ENCODE data around the gene TNNC1. TPM values are rescaled to one million over a fixed set of nuclear protein-coding genes. Genes with fewer than 3 reads are reported as not detected.

TNNC1 gene
- total RNA-seq, 2 experiments from 2014 or later = 5.3 to 6.6 TPM

GRCh38 chr3:52456800-52457183, 3.0 kb upstream of the TNNC1 start:
- ATAC-seq (ENCODE audit: poor library complexity) = no peak
- peaks cover 43% of the 10 kb centered on the region for H3K4me1 Mint-ChIP-seq (ENCODE audit: low read depth)
- H3K27ac Mint-ChIP-seq = peak overlapping the region; percentile 100
- POLR2A ChIA-PET = interaction anchor here (0.7 to 1.9 kb wide), 3 partner anchors 29 to 79 kb away, joined by 3 to 4 read pairs (median 3); partner anchors contain the start of gene UQCC5
- no peaks in the 10 kb centered on the region for H3K27me3 Mint-ChIP-seq
- peaks cover 57% of the 10 kb centered on the region for H3K36me3 Mint-ChIP-seq (ENCODE audit: low read depth)
- H3K4me3 Mint-ChIP-seq = peak overlapping the region; percentile 96
- CTCF ChIA-PET = interaction anchor here (0.6 kb wide), 1 partner anchor 29 kb away, joined by 3 read pairs; no protein-coding TSS in a partner anchor
- H3K9me3 Mint-ChIP-seq = no peaks in the 10 kb centered on the region
- intact Hi-C loops (cut with DNase I, micrococcal nuclease) = loop anchor here in 1 of 2 experiments (2.0 to 5.0 kb wide), 3 partner anchors 78 to 304 kb away; partner anchors contain the start of gene POC1A
- no peak for TF ChIP-seq CTCF (IDR thresholded peaks at IDR 0.05)
- peaks cover 44% of the 10 kb centered on the region for H3K4me1 ChIP-seq (ENCODE audit: insufficient read depth, low read length)
- H3K27ac ChIP-seq (ENCODE audit: low read depth in 1 of 2, low read length in 2 of 2) = peak overlapping the region; percentile 81 to 85
- H3K27me3 ChIP-seq (ENCODE audit: control insufficient read depth in 1 of 2, insufficient read depth in 2 of 2, low read length in 2 of 2) = no peaks in the 10 kb centered on the region
- peaks cover 28% of the 10 kb centered on the region for H3K36me3 ChIP-seq (ENCODE audit: insufficient read depth, low read length)
- no peaks in the 10 kb centered on the region for H3K9me3 ChIP-seq (ENCODE audit: control insufficient read depth in 1 of 2, insufficient read depth in 1 of 2, low read length in 2 of 2)
- no peak for DNase-seq
- peak overlapping the region; percentile 97 for H3K4me3 ChIP-seq (ENCODE audit: low read length)

- H3K9me3 Mint-ChIP-seq = no peaks in the 10 kb centered on the region
- Histone ChIP-seq H3K4me1 (ENCODE audit: insufficient read depth, low read length) (peaks cover 44% of the 10 kb centered on the region), H3K36me3 (ENCODE audit: insufficient read depth, low read length) (peaks cover 27% of the 10 kb centered on the region), H3K9me3 (ENCODE audit: control insufficient read depth in 1 of 2, insufficient read depth in 1 of 2, low read length in 2 of 2) (no peaks in the 10 kb centered on the region), H3K27me3 (ENCODE audit: control insufficient read depth in 1 of 2, insufficient read depth in 2 of 2, low read length in 2 of 2) (no peaks in the 10 kb centered on the region), H3K27ac (ENCODE audit: low read depth in 1 of 2, low read length in 2 of 2) (peak overlapping the region; percentile 81 to 85), H3K4me3 (ENCODE audit: low read length) (peak overlapping the region; percentile 97)
- DNase-seq (peak in 3 of 14 experiments; percentile 7 to 44 (median 26)), ATAC-seq (ENCODE audit: poor library complexity) (no peak)
- H3K4me1 Mint-ChIP-seq (ENCODE audit: low read depth) = peaks cover 43% of the 10 kb centered on the region
- no peak for TF ChIP-seq CTCF (IDR thresholded peaks at IDR 0.05)
- H3K4me3 Mint-ChIP-seq = peak overlapping the region; percentile 96
- peak overlapping the region; percentile 100 for H3K27ac Mint-ChIP-seq
- intact Hi-C loops (cut with DNase I, micrococcal nuclease) = loop anchor here in 1 of 2 experiments (2.0 to 5.0 kb wide), 3 partner anchors 79 to 304 kb away; partner anchors contain the start of gene POC1A
- peaks cover 57% of the 10 kb centered on the region for H3K36me3 Mint-ChIP-seq (ENCODE audit: low read depth)
- POLR2A ChIA-PET = interaction anchor here (0.7 to 2.0 kb wide), 7 partner anchors 10 to 177 kb away, joined by 3 to 5 read pairs (median 4); partner anchors contain the start of gene UQCC5
- CTCF ChIA-PET = interaction anchor here (0.6 kb wide), 1 partner anchor 28 kb away, joined by 3 read pairs; no protein-coding TSS in a partner anchor
- H3K27me3 Mint-ChIP-seq = no peaks in the 10 kb centered on the region
Measured at GRCh38 chr3:52456169-52456799, 2.4 kb upstream of the TNNC1 start.

- DNase-seq (peak; percentile 91 to 99 (median 97)), ATAC-seq (ENCODE audit: poor library complexity) (peak; percentile 95)
- Mint-ChIP-seq H3K9me3 (no peaks in the 10 kb centered on the region), H3K36me3 (ENCODE audit: low read depth) (peaks cover 50% of the 10 kb centered on the region), H3K4me3 (peak within 1 kb of the TSS; percentile 96), H3K27ac (peak within 1 kb of the TSS; percentile 100), H3K27me3 (no peaks in the 10 kb centered on the region), H3K4me1 (ENCODE audit: low read depth) (peaks cover 43% of the 10 kb centered on the region)
- Histone ChIP-seq H3K4me1 (ENCODE audit: insufficient read depth, low read length) (peaks cover 44% of the 10 kb centered on the region), H3K27ac (ENCODE audit: low read depth in 1 of 2, low read length in 2 of 2) (peak within 1 kb of the TSS; percentile 81 to 85), H3K4me3 (ENCODE audit: low read length) (peak within 1 kb of the TSS; percentile 97), H3K9me3 (ENCODE audit: control insufficient read depth in 1 of 2, insufficient read depth in 1 of 2, low read length in 2 of 2) (no peaks in the 10 kb centered on the region), H3K36me3 (ENCODE audit: insufficient read depth, low read length) (peaks cover 20% of the 10 kb centered on the region), H3K27me3 (ENCODE audit: control insufficient read depth in 1 of 2, insufficient read depth in 2 of 2, low read length in 2 of 2) (no peaks in the 10 kb centered on the region)
- ChIA-PET POLR2A (interaction anchor here (1.0 to 2.0 kb wide), 5 partner anchors 9 to 176 kb away, joined by 3 to 5 read pairs (median 4); no protein-coding TSS in a partner anchor), CTCF (no interaction called here)
- intact Hi-C loops (cut with DNase I, micrococcal nuclease) = loop anchor here (2.0 to 5.0 kb wide), 4 partner anchors 43 to 303 kb away; partner anchors contain the start of gene POC1A (in 1 of the 2)
- no peak for TF ChIP-seq CTCF (IDR thresholded peaks at IDR 0.05)
Measured at GRCh38 chr3:52455283-52456168, 1.7 kb upstream of the TNNC1 start, which contains the start of gene NISCH. TSS of gene NISCH (plus strand) at chr3:52455604. CDS start at chr3:52455642, 38 bp downstream.

Measured in CD4-positive, alpha-beta T cell (primary cell).